Measurements from ENCODE around the gene ATAD1.

The ATAD1 gene

GRCh38 chr10:87706731-87707130 is 111.3 kb downstream of the ATAD1 start:
- DNase-seq, result no peak

GRCh38 chr10:87705339-87705738 is 112.7 kb downstream of the ATAD1 start:
- no peak for DNase-seq

- no peak for DNase-seq
Observed at GRCh38 chr10:87703771-87704170, 114.3 kb downstream of the ATAD1 start.

GRCh38 chr10:87702973-87703294 is 115.1 kb downstream of the ATAD1 start:
- no peak for DNase-seq

- no peak for DNase-seq
Observed at GRCh38 chr10:87702260-87702972, 115.6 kb downstream of the ATAD1 start.
